CD14-positive monocyte (primary cell): ENCODE measurements around the gene OCRL. TPM values are rescaled to one million over a fixed set of nuclear protein-coding genes. Genes with fewer than 3 reads are reported as not detected.

Experiments used
- DNase-seq, 3 donors: peaks; one replicate each; pipeline ENCODE4 v3.0.0-alpha.2; 2011 to 2022
- H2AFZ ChIP-seq: 2 replicates; pipeline ENCODE4 v1.6.0; 2012; ENCODE audit warnings: mild to moderate bottlenecking, low read depth, low read length, inconsistent platforms; ENCODE audit not compliant: insufficient read depth, poor library complexity, severe bottlenecking
- H3K27ac ChIP-seq, 2 donors: 1 replicate in 1 of 2; 2 replicates in 1 of 2; pipeline ENCODE4 v1.5.1; 2012 to 2013; ENCODE audit warnings: low read length in 2 of 2, control low read depth in 1 of 2, inconsistent platforms in 1 of 2, low read depth in 1 of 2, mild to moderate bottlenecking in 1 of 2
- H3K27me3 ChIP-seq, 2 donors: one replicate each; pipeline versions ENCODE4 v1.6.0 to v1.6.1; 2011 to 2013; ENCODE audit warnings: low read length in 2 of 2; ENCODE audit not compliant: control insufficient read depth in 2 of 2, insufficient read depth in 2 of 2
- H3K36me3 ChIP-seq, 2 donors: replicated peaks in 1 of 2; 1 replicate in 1 of 2; 2 replicates in 1 of 2; pipeline versions ENCODE4 v1.5.1 to v1.6.1; 2012 to 2013; ENCODE audit warnings: low read length in 2 of 2, control low read depth in 1 of 2, inconsistent platforms in 1 of 2, mild to moderate bottlenecking in 1 of 2; ENCODE audit not compliant: insufficient read depth in 2 of 2, control insufficient read depth in 1 of 2
- H3K4me1 ChIP-seq, 2 donors: 1 replicate in 1 of 2; 2 replicates in 1 of 2; pipeline versions ENCODE4 v1.5.1 to v1.6.1; 2012 to 2013; ENCODE audit warnings: low read length in 2 of 2, control low read depth in 1 of 2, inconsistent platforms in 1 of 2, mild to moderate bottlenecking in 1 of 2, moderate library complexity in 1 of 2; ENCODE audit not compliant: insufficient read depth in 2 of 2, control insufficient read depth in 1 of 2
- H3K4me2 ChIP-seq: replicated peaks from 2 replicates; pipeline ENCODE3; 2012; ENCODE audit warnings: low read length, moderate library complexity, mild to moderate bottlenecking; ENCODE audit not compliant: poor library complexity, severe bottlenecking; ENCODE audit errors: extremely low read depth
- H3K4me3 ChIP-seq, 3 experiments: fragments of 200-600 bp in 1 of 3; sonication (generic) in 1 of 3; replicated peaks in 1 of 3; 1 replicate in 2 of 3; 2 replicates in 1 of 3; pipeline ENCODE4 v1.5.1; 2011 to 2013; ENCODE audit warnings: low read length in 3 of 3, mild to moderate bottlenecking in 3 of 3, control low read depth in 2 of 3, low read depth in 2 of 3, inconsistent platforms in 1 of 3, moderate library complexity in 1 of 3
- H3K79me2 ChIP-seq: 2 replicates; pipeline ENCODE4 v1.6.0; 2012; ENCODE audit warnings: mild to moderate bottlenecking, control low read depth, inconsistent platforms, low read length, moderate library complexity; ENCODE audit not compliant: insufficient read depth
- H3K9ac ChIP-seq: 2 replicates; pipeline ENCODE4 v1.6.0; 2017; ENCODE audit warnings: low read length, mild to moderate bottlenecking; ENCODE audit not compliant: insufficient read depth, poor library complexity, severe bottlenecking
- H3K9me3 ChIP-seq, 2 donors: replicated peaks in 1 of 2; 1 replicate in 1 of 2; 2 replicates in 1 of 2; pipeline versions ENCODE4 v1.5.1 to v1.6.1; 2012 to 2013; ENCODE audit warnings: low read length in 2 of 2, control low read depth in 1 of 2; ENCODE audit not compliant: control insufficient read depth in 1 of 2, insufficient read depth in 1 of 2
- H4K20me1 ChIP-seq: 2 replicates; pipeline ENCODE4 v1.6.0; 2012; ENCODE audit warnings: mild to moderate bottlenecking, low read length, control low read depth, moderate library complexity; ENCODE audit not compliant: insufficient read depth
- H3K27ac Mint-ChIP-seq, 7 donors: one replicate each; pipeline ENCODE4 v1.8.0; 2020; ENCODE audit warnings: mild to moderate bottlenecking in 7 of 7, mixed read lengths in 7 of 7, moderate library complexity in 6 of 7, inconsistent platforms in 2 of 7
- H3K27me3 Mint-ChIP-seq, 3 donors: one replicate each; pipeline ENCODE4 v1.8.0; 2021 to 2022; ENCODE audit warnings: low read depth in 3 of 3, mild to moderate bottlenecking in 3 of 3, mixed read lengths in 3 of 3, moderate library complexity in 3 of 3, inconsistent platforms in 1 of 3
- H3K36me3 Mint-ChIP-seq, 2 donors: one replicate each; pipeline ENCODE4 v1.8.0; 2020; ENCODE audit warnings: mixed read lengths in 2 of 2, inconsistent platforms in 1 of 2, mild to moderate bottlenecking in 1 of 2
- H3K4me1 Mint-ChIP-seq: one replicate; pipeline ENCODE4 v1.8.0; 2020; ENCODE audit warnings: mild to moderate bottlenecking, mixed read lengths
- H3K4me3 Mint-ChIP-seq, 2 donors: one replicate each; pipeline ENCODE4 v1.8.0; 2020; ENCODE audit warnings: mild to moderate bottlenecking in 2 of 2, mixed read lengths in 2 of 2, moderate library complexity in 1 of 2
- H3K9me3 Mint-ChIP-seq, 7 donors: one replicate each; pipeline ENCODE4 v1.8.0; 2020 to 2022; ENCODE audit warnings: mixed read lengths in 7 of 7, mild to moderate bottlenecking in 6 of 7, moderate library complexity in 6 of 7, inconsistent platforms in 2 of 7
- WGBS: methylation state at CpG from one replicate; pipeline ENCODE4 v1.1.5; 2013; ENCODE audit warnings: missing lambda C conversion rate; ENCODE audit not compliant: insufficient coverage; 5-methylcytosine and 5-hydroxymethylcytosine counted together
- intact Hi-C, 2 donors: fragments of 100-400 bp; cut with micrococcal nuclease; formaldehyde crosslinking; loops; one replicate each; pipeline versions ENCODE4 v1.15.0 to v1.15.1; 2023
- polyA plus RNA-seq, 3 donors: library from polyadenylated mRNA; depleted of rRNA in 1 of 3; unstranded in 2 of 3; stranded (reverse) in 1 of 3; fragments of 300-500 nt in 2 of 3; fragments of >200 nt in 1 of 3; fragmentation: Illumina TruSeq in 2 of 3; gene quantifications; 1 replicate in 2 of 3; 2 replicates in 1 of 3; pipeline ENCODE4 v1.2.3, GENCODE V29; 2012 to 2021
- TF ChIP-seq, protein P1 (sequence below): fragments of 200-600 bp; IDR thresholded peaks from one replicate; pipeline ENCODE4 v1.8.0; 2022; ENCODE audit warnings: antibody characterized with exemption, mild to moderate bottlenecking

OCRL gene
- polyA plus RNA-seq, 3 donors, result 1.8 to 11.2 (median 2.4) TPM

DNA sequence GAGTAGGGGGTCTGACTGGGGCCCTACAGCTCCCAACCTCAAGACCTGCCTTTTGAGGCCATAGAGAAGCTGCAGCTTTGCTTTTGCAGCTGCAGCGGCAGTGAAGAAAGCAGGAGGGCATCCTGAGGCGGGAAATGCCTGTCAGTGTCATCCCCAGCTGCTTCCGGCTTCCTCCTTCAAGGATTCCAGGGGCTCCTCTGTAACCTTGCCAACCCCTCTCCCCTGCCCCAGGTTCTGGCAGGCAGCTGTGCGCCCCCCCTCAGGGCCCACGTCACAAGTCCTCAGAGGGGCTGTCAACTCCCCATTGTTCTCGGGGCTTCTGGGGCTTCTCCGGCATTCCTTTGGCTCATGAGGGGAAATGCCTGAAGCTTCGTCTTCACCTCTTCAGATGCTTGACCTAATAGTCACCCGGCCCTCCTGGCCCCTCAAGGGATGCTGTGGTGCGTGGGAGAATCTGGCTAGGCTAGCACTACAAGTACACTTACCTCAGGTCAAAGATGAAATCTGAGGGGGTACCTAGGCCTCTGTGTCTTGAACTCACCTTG, 82.8 kb downstream of the OCRL start:
- Mint-ChIP-seq H3K9me3 (peaks cover 0 to 2% (median 0%) of the 10 kb centered on the region in 7 donors), H3K36me3 (no peaks in the 10 kb centered on the region), H3K4me1 (no peaks in the 10 kb centered on the region), H3K4me3 (no peak overlapping the region), H3K27me3 (peaks cover 0 to 2% (median 0%) of the 10 kb centered on the region in 3 donors), H3K27ac (peak overlapping the region in 1 of 7 donors; percentile 21)
- H3K27ac ChIP-seq, result no peak overlapping the region
- 72% methylated on average over 4 of the region's 10 CpGs for WGBS
- TF ChIP-seq, protein P1, sequence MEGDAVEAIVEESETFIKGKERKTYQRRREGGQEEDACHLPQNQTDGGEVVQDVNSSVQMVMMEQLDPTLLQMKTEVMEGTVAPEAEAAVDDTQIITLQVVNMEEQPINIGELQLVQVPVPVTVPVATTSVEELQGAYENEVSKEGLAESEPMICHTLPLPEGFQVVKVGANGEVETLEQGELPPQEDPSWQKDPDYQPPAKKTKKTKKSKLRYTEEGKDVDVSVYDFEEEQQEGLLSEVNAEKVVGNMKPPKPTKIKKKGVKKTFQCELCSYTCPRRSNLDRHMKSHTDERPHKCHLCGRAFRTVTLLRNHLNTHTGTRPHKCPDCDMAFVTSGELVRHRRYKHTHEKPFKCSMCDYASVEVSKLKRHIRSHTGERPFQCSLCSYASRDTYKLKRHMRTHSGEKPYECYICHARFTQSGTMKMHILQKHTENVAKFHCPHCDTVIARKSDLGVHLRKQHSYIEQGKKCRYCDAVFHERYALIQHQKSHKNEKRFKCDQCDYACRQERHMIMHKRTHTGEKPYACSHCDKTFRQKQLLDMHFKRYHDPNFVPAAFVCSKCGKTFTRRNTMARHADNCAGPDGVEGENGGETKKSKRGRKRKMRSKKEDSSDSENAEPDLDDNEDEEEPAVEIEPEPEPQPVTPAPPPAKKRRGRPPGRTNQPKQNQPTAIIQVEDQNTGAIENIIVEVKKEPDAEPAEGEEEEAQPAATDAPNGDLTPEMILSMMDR, result no peak
- no peak overlapping the region for H3K9ac ChIP-seq
- H4K20me1 ChIP-seq, result no peaks in the 10 kb centered on the region
- peak overlapping the region; percentile 27 for H2AFZ ChIP-seq
- intact Hi-C loops, result no loop called here
- no peak overlapping the region for H3K4me3 ChIP-seq
- H3K27me3 ChIP-seq, result no peaks in the 10 kb centered on the region
- H3K36me3 ChIP-seq, result no peaks in the 10 kb centered on the region
- H3K79me2 ChIP-seq, result no peaks in the 10 kb centered on the region
- no peaks in the 10 kb centered on the region for H3K4me1 ChIP-seq
- no peak overlapping the region for H3K4me2 ChIP-seq
- DNase-seq, result no peak
- H3K9me3 ChIP-seq, result no peaks in the 10 kb centered on the region

DNA sequence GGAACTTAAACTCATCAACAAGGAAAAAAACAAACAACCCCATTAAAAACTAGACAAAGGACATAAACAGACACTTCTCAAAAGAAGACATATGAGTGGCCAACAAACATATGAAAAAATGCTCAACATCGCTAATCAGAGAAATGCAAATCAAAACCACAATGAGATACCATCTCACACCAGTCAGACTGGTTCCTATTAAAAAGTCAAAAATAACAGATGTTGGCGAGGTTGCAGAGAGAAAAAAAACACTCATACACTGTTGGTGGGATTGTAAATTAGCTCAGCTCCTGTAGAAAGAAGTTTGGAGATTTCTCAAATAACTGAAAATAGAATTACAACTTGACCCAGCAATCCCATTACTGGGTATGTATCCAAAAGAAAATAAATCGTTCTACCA, 86.0 kb downstream of the OCRL start:
- no peak for DNase-seq
- Histone ChIP-seq H3K4me3 (no peak overlapping the region), H3K4me2 (no peak overlapping the region), H3K4me1 (no peaks in the 10 kb centered on the region), H3K27ac (no peak overlapping the region), H3K9ac (no peak overlapping the region), H2AFZ (no peak overlapping the region), H3K36me3 (no peaks in the 10 kb centered on the region), H3K79me2 (no peaks in the 10 kb centered on the region), H3K27me3 (no peaks in the 10 kb centered on the region), H4K20me1 (no peaks in the 10 kb centered on the region), H3K9me3 (no peaks in the 10 kb centered on the region)
- Mint-ChIP-seq H3K27me3 (peaks cover 0 to 5% (median 2%) of the 10 kb centered on the region in 3 donors), H3K9me3 (peaks cover 0 to 2% (median 0%) of the 10 kb centered on the region in 7 donors), H3K4me3 (no peak overlapping the region), H3K36me3 (no peaks in the 10 kb centered on the region), H3K4me1 (no peaks in the 10 kb centered on the region), H3K27ac (no peak overlapping the region)
- TF ChIP-seq, protein P1, result no peak
- intact Hi-C loops, result no loop called here
- no CpG with 5 or more reads among the region's 3 CpGs for WGBS
